DND-41 (cell line): Measurements from ENCODE around the gene KIAA0586.

Experiments used
- ATAC-seq: fragments of 200-7000 bp; cut with Tn5 transposase; 3 replicates; pipeline ENCODE4 v1.9.1; 2021; ENCODE audit warnings: low read depth; ENCODE audit not compliant: insufficient read depth
- DNase-seq: peaks from one replicate; pipeline ENCODE4 v3.0.0-alpha.2; 2020
- H2AFZ ChIP-seq: 2 replicates; pipeline ENCODE4 v1.6.0; 2012; ENCODE audit warnings: low read depth, low read length
- H3K27ac ChIP-seq: 2 replicates; pipeline ENCODE4 v1.5.1; 2012; ENCODE audit warnings: low read length, inconsistent platforms
- H3K27me3 ChIP-seq: fragments of 200-600 bp; sonication (generic); 2 replicates; pipeline ENCODE4 v1.6.0; 2012; ENCODE audit warnings: low read length, mild to moderate bottlenecking, inconsistent platforms; ENCODE audit not compliant: insufficient read depth, poor library complexity
- H3K36me3 ChIP-seq: 2 replicates; pipeline ENCODE4 v1.5.1; 2012; ENCODE audit warnings: low read length, inconsistent platforms; ENCODE audit not compliant: insufficient read depth
- H3K4me1 ChIP-seq: 2 replicates; pipeline ENCODE4 v1.5.1; 2012; ENCODE audit warnings: mild to moderate bottlenecking, low read length; ENCODE audit not compliant: insufficient read depth
- H3K4me2 ChIP-seq: 2 replicates; pipeline ENCODE4 v1.6.0; 2012; ENCODE audit warnings: mild to moderate bottlenecking, moderate library complexity, low read length, inconsistent platforms; ENCODE audit not compliant: insufficient read depth
- H3K4me3 ChIP-seq, 2 experiments: fragments of 200-600 bp in 1 of 2; shearing (Covaris generic) in 1 of 2; 2 replicates each; pipeline ENCODE4 v1.5.1; 2012 to 2016; ENCODE audit warnings: inconsistent platforms in 2 of 2, low read length in 2 of 2, mild to moderate bottlenecking in 2 of 2, low read depth in 1 of 2, moderate library complexity in 1 of 2
- H3K79me2 ChIP-seq: 2 replicates; pipeline ENCODE4 v1.6.0; 2012; ENCODE audit warnings: low read length, inconsistent platforms; ENCODE audit not compliant: insufficient read depth
- H3K9ac ChIP-seq: 2 replicates; pipeline ENCODE4 v1.6.0; 2012; ENCODE audit warnings: low read depth, mild to moderate bottlenecking, inconsistent platforms, low read length, moderate library complexity
- H3K9me3 ChIP-seq: 2 replicates; pipeline ENCODE4 v1.5.1; 2012; ENCODE audit warnings: low read length, moderate library complexity, mild to moderate bottlenecking, inconsistent platforms; ENCODE audit not compliant: insufficient read depth, severe bottlenecking
- H4K20me1 ChIP-seq: 2 replicates; pipeline ENCODE4 v1.6.0; 2012; ENCODE audit warnings: low read length; ENCODE audit not compliant: insufficient read depth
- EZH2 ChIP-seq: IDR thresholded peaks from 3 replicates; pipeline ENCODE4 v1.6.1; 2012; ENCODE audit warnings: borderline replicate concordance, low read depth, mild to moderate bottlenecking, moderate library complexity, low read length, inconsistent platforms; ENCODE audit not compliant: severe bottlenecking
- TF ChIP-seq, protein P1 (sequence below): IDR thresholded peaks from 2 replicates; pipeline ENCODE4 v1.5.1; 2012; ENCODE audit warnings: borderline replicate concordance, low read length, moderate library complexity, mild to moderate bottlenecking; ENCODE audit not compliant: poor library complexity, severe bottlenecking; ENCODE audit errors: extremely low read depth

Gene KIAA0586

DNA sequence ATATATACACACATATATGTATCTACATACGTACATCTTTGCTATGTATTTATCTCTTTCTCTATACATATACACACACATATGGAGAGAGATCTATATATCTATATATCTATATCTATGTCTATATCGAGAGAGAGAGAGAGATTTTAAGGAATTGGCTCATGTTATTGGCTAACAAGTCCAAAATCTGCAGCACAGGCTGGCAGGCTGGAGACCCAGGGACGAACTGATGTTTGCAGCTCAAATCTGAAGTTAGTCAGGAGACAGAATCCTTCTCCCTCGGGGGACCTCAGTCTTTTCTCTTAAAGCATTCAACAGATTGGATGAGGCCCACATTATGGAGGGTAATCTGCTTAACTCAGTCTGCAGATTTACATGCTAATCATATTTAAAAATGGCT, 169.5 kb downstream of the KIAA0586 start:
- ATAC-seq, result no peak
- H3K4me1 ChIP-seq, result peaks cover 35% of the 10 kb centered on the region
- no peak for DNase-seq
- no peak overlapping the region for H3K4me2 ChIP-seq
- H3K9me3 ChIP-seq, result no peaks in the 10 kb centered on the region
- no peaks in the 10 kb centered on the region for H3K36me3 ChIP-seq
- H2AFZ ChIP-seq, result no peak overlapping the region
- H3K79me2 ChIP-seq, result no peaks in the 10 kb centered on the region
- H3K9ac ChIP-seq, result no peak overlapping the region
- H4K20me1 ChIP-seq, result no peaks in the 10 kb centered on the region
- H3K27ac ChIP-seq, result no peak overlapping the region
- TF ChIP-seq EZH2, result no peak
- TF ChIP-seq, protein P1, sequence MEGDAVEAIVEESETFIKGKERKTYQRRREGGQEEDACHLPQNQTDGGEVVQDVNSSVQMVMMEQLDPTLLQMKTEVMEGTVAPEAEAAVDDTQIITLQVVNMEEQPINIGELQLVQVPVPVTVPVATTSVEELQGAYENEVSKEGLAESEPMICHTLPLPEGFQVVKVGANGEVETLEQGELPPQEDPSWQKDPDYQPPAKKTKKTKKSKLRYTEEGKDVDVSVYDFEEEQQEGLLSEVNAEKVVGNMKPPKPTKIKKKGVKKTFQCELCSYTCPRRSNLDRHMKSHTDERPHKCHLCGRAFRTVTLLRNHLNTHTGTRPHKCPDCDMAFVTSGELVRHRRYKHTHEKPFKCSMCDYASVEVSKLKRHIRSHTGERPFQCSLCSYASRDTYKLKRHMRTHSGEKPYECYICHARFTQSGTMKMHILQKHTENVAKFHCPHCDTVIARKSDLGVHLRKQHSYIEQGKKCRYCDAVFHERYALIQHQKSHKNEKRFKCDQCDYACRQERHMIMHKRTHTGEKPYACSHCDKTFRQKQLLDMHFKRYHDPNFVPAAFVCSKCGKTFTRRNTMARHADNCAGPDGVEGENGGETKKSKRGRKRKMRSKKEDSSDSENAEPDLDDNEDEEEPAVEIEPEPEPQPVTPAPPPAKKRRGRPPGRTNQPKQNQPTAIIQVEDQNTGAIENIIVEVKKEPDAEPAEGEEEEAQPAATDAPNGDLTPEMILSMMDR, result no peak
- no peak overlapping the region for H3K4me3 ChIP-seq
- H3K27me3 ChIP-seq, result no peaks in the 10 kb centered on the region

DNA sequence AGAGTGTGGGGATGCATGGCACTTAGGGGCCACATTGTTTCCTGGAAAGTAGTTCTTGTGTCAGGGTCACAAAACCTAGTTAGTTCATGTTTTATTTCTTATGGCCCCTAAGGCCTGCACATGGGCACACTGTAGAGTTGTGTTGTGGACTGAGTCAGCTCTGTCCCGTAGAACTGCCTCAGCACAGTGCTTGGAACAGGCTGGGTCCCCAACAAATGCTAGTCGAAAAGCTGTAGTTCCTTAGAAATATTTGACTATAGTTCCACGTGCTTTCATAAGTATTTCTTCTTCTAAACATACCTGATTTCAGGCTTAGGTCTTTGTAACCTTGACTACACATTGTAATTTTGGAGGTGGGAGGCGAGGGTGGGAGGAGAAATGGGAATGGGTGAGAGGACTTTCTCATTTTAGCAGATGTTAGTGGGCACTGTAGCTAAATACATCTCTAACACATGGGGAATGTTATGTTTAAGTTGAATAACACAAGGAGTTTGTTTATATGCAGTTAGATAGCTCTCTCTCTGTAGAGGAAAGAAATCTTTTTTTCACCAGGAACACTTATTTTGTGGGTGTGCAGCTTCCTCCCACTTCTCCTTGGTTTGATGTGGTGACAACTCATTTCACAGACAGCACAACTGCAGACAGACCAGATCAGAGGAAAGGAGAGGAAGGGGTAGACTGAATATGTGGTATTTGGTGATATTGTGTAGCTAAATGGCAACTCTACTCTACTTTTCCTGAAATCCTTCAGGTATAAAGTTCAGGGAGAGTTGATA, 170.7 kb downstream of the KIAA0586 start:
- H3K4me2 ChIP-seq, result peak overlapping the region; percentile 47; the same call in 1 of the 2 replicates
- H3K27me3 ChIP-seq, result no peaks in the 10 kb centered on the region
- no peaks in the 10 kb centered on the region for H4K20me1 ChIP-seq
- peaks cover 35% of the 10 kb centered on the region for H3K4me1 ChIP-seq
- peak; percentile 66 for DNase-seq
- H2AFZ ChIP-seq, result no peak overlapping the region
- H3K4me3 ChIP-seq, result no peak overlapping the region
- ATAC-seq, result peak; percentile 92
- no peaks in the 10 kb centered on the region for H3K9me3 ChIP-seq
- H3K36me3 ChIP-seq, result no peaks in the 10 kb centered on the region
- no peak overlapping the region for H3K9ac ChIP-seq
- peak overlapping the region; percentile 56 for H3K27ac ChIP-seq
- no peaks in the 10 kb centered on the region for H3K79me2 ChIP-seq
- no peak for TF ChIP-seq EZH2
- TF ChIP-seq, protein P1, result no peak

- H3K4me1 ChIP-seq, result peaks cover 35% of the 10 kb centered on the region
- no peaks in the 10 kb centered on the region for H3K27me3 ChIP-seq
- ATAC-seq (peak; percentile 75), DNase-seq (peak; percentile 69)
- H2AFZ ChIP-seq, result no peak overlapping the region
- H3K79me2 ChIP-seq, result no peaks in the 10 kb centered on the region
- TF ChIP-seq EZH2, result no peak
- TF ChIP-seq, protein P1, result no peak
- no peaks in the 10 kb centered on the region for H4K20me1 ChIP-seq
- H3K4me2 ChIP-seq, result peak overlapping the region; percentile 47; the same call in 1 of the 2 replicates
- H3K9me3 ChIP-seq, result no peaks in the 10 kb centered on the region
- H3K4me3 ChIP-seq, result no peak overlapping the region
- H3K27ac ChIP-seq, result peak overlapping the region; percentile 56
- H3K36me3 ChIP-seq, result no peaks in the 10 kb centered on the region
- H3K9ac ChIP-seq, result no peak overlapping the region
Observed at GRCh38 chr14:58598804-58599525, 171.4 kb downstream of the KIAA0586 start.
